ENCODE results near the gene STAU1. TPM values are rescaled to one million over a fixed set of nuclear protein-coding genes. Genes with fewer than 3 reads are reported as not detected.

The STAU1 gene
- total and polyA plus RNA-seq, 4 donors = 53.5 to 89.2 (median 65.2) TPM

GRCh38 chr20:49098136-49098535 lies 90.0 kb downstream of the STAU1 start:
- Histone ChIP-seq H3K9ac (ENCODE audit: low read depth in 1 of 2, low read length in 2 of 2) (no peak overlapping the region), H3K4me3 (ENCODE audit: low read depth in 1 of 3, low read length in 3 of 3) (no peak overlapping the region), H3K36me3 (ENCODE audit: control insufficient read depth in 4 of 4, insufficient read depth in 3 of 4, low read depth in 1 of 4, low read length in 3 of 4) (peaks cover 15 to 60% (median 47%) of the 10 kb centered on the region in 4 donors), H3K4me1 (ENCODE audit: control insufficient read depth in 4 of 4, insufficient read depth in 4 of 4, low read length in 3 of 4) (no peaks in the 10 kb centered on the region), H3K27ac (ENCODE audit: low read depth in 1 of 2, low read length in 2 of 2) (no peak overlapping the region), H3K9me3 (ENCODE audit: control insufficient read depth in 4 of 4, low read length in 3 of 4) (no peaks in the 10 kb centered on the region), H3K27me3 (ENCODE audit: control insufficient read depth in 4 of 4, insufficient read depth in 4 of 4, low read length in 3 of 4) (no peaks in the 10 kb centered on the region)
- WGBS = 95% methylated on average over 4 of the region's 4 CpGs
- DNase-seq (ENCODE audit: low spot score) = no peak
- TF ChIP-seq HNF4A (conservative IDR thresholded peaks at IDR 0.05) = no peak
- no peak for TF ChIP-seq MAX (IDR thresholded peaks at IDR 0.05)
- no peak for TF ChIP-seq HNF4G (IDR thresholded peaks at IDR 0.05)
- TF ChIP-seq TAF1 (conservative IDR thresholded peaks at IDR 0.05) = no peak
- no peak for TF ChIP-seq CTCF (IDR thresholded peaks at IDR 0.05; ENCODE audit: low read depth, low read length, missing input control)
- TF ChIP-seq YY1 (IDR thresholded peaks at IDR 0.05) = no peak
- TF ChIP-seq GABPA (IDR thresholded peaks at IDR 0.05 in 1 of 2, conservative IDR thresholded peaks at IDR 0.05 in 1 of 2) = no peak

- Histone ChIP-seq H3K36me3 (ENCODE audit: control insufficient read depth in 4 of 4, insufficient read depth in 3 of 4, low read depth in 1 of 4, low read length in 3 of 4) (peaks cover 10 to 51% (median 41%) of the 10 kb centered on the region in 4 donors), H3K9ac (ENCODE audit: low read depth in 1 of 2, low read length in 2 of 2) (no peak overlapping the region), H3K27me3 (ENCODE audit: control insufficient read depth in 4 of 4, insufficient read depth in 4 of 4, low read length in 3 of 4) (no peaks in the 10 kb centered on the region), H3K27ac (ENCODE audit: low read depth in 1 of 2, low read length in 2 of 2) (no peak overlapping the region), H3K4me3 (ENCODE audit: low read depth in 1 of 3, low read length in 3 of 3) (no peak overlapping the region), H3K4me1 (ENCODE audit: control insufficient read depth in 4 of 4, insufficient read depth in 4 of 4, low read length in 3 of 4) (no peaks in the 10 kb centered on the region), H3K9me3 (ENCODE audit: control insufficient read depth in 4 of 4, low read length in 3 of 4) (no peaks in the 10 kb centered on the region)
- DNase-seq (ENCODE audit: low spot score) = no peak
- no peak for TF ChIP-seq EGR1 (IDR thresholded peaks at IDR 0.05; ENCODE audit: low read depth in 2 of 2)
- TF ChIP-seq MAX (IDR thresholded peaks at IDR 0.05) = no peak
- TF ChIP-seq SP1 (IDR thresholded peaks at IDR 0.05) = no peak
- no peak for TF ChIP-seq GABPA (IDR thresholded peaks at IDR 0.05 in 1 of 2, conservative IDR thresholded peaks at IDR 0.05 in 1 of 2)
- no peak for TF ChIP-seq RXRA (IDR thresholded peaks at IDR 0.05)
- TF ChIP-seq HNF4A (conservative IDR thresholded peaks at IDR 0.05) = no peak
- TF ChIP-seq CTCF (IDR thresholded peaks at IDR 0.05; ENCODE audit: low read depth, low read length, missing input control) = no peak
- no peak for TF ChIP-seq FOXA1 (IDR thresholded peaks at IDR 0.05)
- no peak for TF ChIP-seq REST (IDR thresholded peaks at IDR 0.05)
- TF ChIP-seq NR2F2 (IDR thresholded peaks at IDR 0.05) = no peak
- 96% methylated on average over 7 of the region's 7 CpGs for WGBS
These were observed 91.0 kb downstream of the STAU1 start for GRCh38 chr20:49097159-49097558.

Measured in liver (tissue), 9 donors.